T follicular helper cell (primary cell): ENCODE data around the gene APOC4.
A peak's percentile ranks its signal among the peaks of the same experiment; 100 is the strongest.
"Not testable (repeated sequence)": the region's sequence is repeated elsewhere in the genome, so short reads cannot be mapped to it uniquely, and the experiment has no call there.

ENCODE experiments used
- DNase-seq: peaks from one replicate; pipeline ENCODE4 v3.0.0-alpha.2; 2020; ENCODE audit warnings: low read depth

APOC4 gene

DNA sequence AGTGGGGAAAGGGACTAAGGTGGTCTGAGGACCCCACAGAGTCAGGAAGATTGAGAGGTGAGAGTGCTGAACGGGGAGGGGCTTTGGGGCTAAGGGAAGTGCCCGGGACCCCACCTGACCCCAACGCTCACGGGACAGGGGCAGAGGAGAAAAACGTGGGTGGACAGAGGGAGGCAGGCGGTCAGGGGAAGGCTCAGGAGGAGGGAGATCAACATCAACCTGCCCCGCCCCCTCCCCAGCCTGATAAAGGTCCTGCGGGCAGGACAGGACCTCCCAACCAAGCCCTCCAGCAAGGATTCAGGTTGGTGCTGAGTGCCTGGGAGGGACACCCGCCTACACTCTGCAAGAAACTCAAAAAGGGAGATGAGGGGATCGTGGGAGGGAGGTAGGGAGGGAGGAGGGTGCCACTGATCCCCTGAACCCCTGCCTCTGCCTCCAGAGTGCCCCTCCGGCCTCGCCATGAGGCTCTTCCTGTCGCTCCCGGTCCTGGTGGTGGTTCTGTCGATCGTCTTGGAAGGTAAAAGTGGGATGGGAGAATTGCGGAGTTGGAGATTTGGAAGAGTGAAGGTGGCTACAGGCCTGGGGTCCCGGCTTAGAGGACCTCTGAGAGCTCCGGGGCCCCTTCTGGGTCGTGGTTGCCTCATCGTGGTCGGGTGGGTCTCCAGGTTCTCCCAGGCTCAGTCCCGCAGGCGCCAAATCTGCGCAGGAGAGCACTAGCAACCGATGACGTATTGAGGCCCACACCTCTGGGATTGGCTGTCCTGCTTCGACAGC is 27.4 kb upstream of the APOC4 start, which contains the start of gene APOC1:
TSS of gene APOC1 (plus strand) at position 176 of the 774 bp plus-strand sequence. CDS start at position 460, 284 bp downstream.
- DNase-seq = peak; percentile 63

- DNase-seq = no peak
These were observed 17.8 kb upstream of the APOC4 start for GRCh38 chr19:44924243-44924725.

DNA sequence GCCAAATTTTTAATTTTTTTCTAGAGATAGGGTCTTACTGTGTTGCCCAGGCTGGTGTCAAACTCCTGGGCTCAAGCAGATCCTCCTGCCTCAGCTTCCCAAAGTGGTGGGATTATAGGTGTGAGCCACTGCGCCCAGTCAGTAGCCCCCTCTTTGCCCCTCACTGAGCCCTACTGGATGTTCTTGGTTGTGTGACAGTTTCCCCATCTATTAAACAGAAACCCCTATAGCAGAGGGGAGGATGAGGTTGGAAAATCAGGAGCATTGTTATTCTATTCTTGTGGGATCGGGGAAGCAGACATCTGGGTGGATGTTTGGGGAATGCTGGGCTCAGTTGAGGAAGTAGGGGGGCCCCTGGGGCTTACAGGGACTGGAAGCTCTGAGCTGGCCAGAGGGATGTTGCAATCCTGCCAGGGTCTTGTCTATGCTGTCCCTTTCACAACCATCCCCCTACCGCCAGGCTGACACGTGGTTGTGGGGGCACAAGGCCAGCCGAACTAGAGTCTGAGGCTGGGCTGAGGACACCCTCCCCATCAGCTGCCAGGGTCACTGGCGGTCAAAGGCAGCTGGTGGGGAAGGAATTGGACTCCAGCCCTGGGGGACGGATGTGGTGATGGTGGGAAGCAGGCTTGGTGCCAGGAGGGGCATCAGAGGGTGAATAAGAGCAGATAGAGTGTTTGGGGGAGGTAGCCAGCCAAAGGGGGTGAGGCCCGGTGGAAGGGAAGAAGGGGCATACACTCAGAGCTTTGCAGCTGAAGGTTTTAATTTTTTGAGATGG is 16.7 kb upstream of the APOC4 start:
- DNase-seq = no peak

DNA sequence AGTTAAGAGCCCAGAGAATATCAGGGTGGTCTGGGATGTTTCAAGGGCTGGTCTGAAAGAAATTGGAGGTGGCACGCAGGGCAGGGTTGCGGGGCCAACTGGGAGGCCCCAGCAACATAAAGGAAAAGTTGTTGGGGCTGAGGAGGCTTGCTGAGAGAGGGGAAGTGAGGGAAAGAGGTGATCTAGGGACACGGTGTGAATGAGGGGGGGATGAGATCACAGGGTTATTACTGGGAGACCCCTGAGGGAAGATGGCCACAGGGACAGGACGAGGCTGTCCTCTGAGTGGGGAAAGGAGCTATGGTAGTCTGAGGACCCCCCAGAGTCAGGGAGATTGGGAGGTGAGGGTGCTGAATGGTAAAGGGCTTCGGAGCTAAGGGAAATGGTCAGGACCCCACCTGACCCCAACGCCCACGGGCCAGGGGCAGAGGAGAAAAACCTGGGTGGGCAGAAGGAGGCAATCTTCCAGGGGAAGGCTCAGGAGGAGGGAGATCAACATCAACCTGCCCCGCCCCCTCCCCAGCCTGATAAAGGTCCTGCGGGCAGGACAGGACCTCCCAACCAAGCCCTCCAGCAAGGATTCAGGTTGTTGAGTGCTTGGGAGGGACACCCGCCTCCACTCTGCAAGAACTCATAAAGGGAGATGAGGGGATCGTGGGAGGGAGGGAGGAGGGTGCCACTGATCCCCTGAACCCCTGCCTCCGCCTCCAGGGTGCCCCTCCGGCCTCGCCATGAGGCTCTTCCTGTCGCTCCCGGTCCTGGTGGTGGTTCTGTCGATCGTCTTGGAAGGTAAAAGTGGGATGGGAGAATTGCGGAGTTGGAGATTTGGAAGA is 15.6 kb upstream of the APOC4 start:
- DNase-seq = not testable (repeated sequence)

- DNase-seq = no peak
These were observed 14.3 kb upstream of the APOC4 start for GRCh38 chr19:44927746-44928145.

- DNase-seq = no peak
These were observed 11.9 kb upstream of the APOC4 start for GRCh38 chr19:44930088-44930487.

- no peak for DNase-seq
These were observed 10.5 kb upstream of the APOC4 start for GRCh38 chr19:44931541-44931940.

DNA sequence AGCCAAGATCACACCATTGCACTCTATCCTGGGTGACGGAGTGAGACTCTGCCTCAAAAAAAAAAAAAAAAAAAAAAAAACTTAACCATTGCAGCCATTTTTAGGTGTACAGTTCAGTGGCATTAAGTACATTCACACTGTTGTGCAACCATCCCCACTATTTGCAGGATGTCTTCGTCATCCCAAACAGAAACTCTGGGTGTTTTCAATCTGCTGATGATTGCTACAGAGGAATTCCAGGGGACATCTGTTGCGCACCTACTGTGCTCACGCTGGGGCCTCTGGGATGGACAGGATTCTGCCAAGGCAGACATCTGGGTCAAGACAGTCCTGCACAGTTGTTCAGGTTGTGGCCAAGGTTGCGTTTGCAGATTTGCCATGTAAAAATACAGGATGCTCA is 2.4 kb upstream of the APOC4 start:
- no peak for DNase-seq

DNA sequence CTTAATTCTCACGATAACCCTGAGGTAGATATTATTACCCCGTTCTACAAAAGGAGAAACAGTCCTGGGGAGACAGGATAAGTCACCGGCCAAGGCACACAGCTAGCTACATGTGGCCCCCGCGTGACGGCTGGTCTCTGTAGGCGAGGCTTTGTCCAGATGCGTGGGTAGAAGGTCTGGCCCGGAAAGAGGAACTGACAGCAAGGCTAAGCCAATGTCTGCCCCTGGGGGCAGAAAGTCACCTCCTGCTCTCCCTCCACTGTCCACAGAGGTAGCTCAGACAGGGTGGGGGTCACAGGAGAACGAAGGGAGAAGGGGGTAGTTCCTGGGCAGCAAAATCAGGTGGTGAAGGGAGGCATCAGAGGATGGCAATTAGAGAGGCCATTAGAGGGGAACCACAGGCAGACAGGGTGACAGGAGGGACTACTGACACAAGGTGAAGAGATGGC is 1.8 kb downstream of the APOC4 start:
- DNase-seq = no peak

GRCh38 chr19:44947041-44947581 is 5.1 kb downstream of the APOC4 start:
- no peak for DNase-seq

GRCh38 chr19:44948237-44948636 is 6.2 kb downstream of the APOC4 start:
- no peak for DNase-seq

GRCh38 chr19:44948763-44949374 is 6.8 kb downstream of the APOC4 start:
- no peak for DNase-seq

GRCh38 chr19:44949550-44949949 is 7.5 kb downstream of the APOC4 start:
- no peak for DNase-seq

- DNase-seq = peak; percentile 52
These were observed 9.4 kb downstream of the APOC4 start for GRCh38 chr19:44951179-44952159.

GRCh38 chr19:44954278-44954648 is 12.2 kb downstream of the APOC4 start:
- DNase-seq = no peak

GRCh38 chr19:44954649-44955504 is 12.8 kb downstream of the APOC4 start, which contains the start of gene CLPTM1:
TSS of gene CLPTM1 (plus strand) at chr19:44955380. CDS start at chr19:44955396, 16 bp downstream.
- peak; percentile 95 for DNase-seq

GRCh38 chr19:44955505-44956439 is 13.7 kb downstream of the APOC4 start:
- no peak for DNase-seq

- DNase-seq = no peak
These were observed 15.5 kb downstream of the APOC4 start for GRCh38 chr19:44957526-44957925.
